ENCODE results near the gene LCN12.

The LCN12 gene

GRCh38 chr9:136974817-136975535, 22.9 kb downstream of the LCN12 start:
- no peak for DNase-seq

GRCh38 chr9:136975644-136976043, 23.6 kb downstream of the LCN12 start:
- no peak for DNase-seq

- DNase-seq = no peak
Observed at GRCh38 chr9:136977223-136977622, 25.1 kb downstream of the LCN12 start, which contains the start of gene PTGDS. Gene PTGDS, plus strand, starts transcription at chr9:136977504. Its CDS starts 75 bp downstream, at chr9:136977579.

GRCh38 chr9:136977649-136978072, 25.6 kb downstream of the LCN12 start:
- no peak for DNase-seq

GRCh38 chr9:136978073-136978864, 26.2 kb downstream of the LCN12 start:
- no peak for DNase-seq

- DNase-seq = no peak
Observed at GRCh38 chr9:136978865-136979544, 26.9 kb downstream of the LCN12 start.

- no peak for DNase-seq
Observed at GRCh38 chr9:136979769-136980587, 27.9 kb downstream of the LCN12 start.

GRCh38 chr9:136980669-136981478, 28.8 kb downstream of the LCN12 start:
- no peak for DNase-seq

GRCh38 chr9:136981588-136982231, 29.6 kb downstream of the LCN12 start:
- DNase-seq = no peak

GRCh38 chr9:136982232-136983051, 30.4 kb downstream of the LCN12 start, which contains the start of gene LCNL1:
Gene LCNL1, plus strand, starts transcription at chr9:136982993. Its CDS starts 594 bp downstream, at chr9:136983587.
- no peak for DNase-seq

GRCh38 chr9:136983167-136983566, 31.1 kb downstream of the LCN12 start:
- no peak for DNase-seq

GRCh38 chr9:136983656-136984314, 31.7 kb downstream of the LCN12 start:
- no peak for DNase-seq

- DNase-seq = no peak
Observed at GRCh38 chr9:136984464-136985026, 32.5 kb downstream of the LCN12 start.

- DNase-seq = no peak
Observed at GRCh38 chr9:136985027-136985602, 33.0 kb downstream of the LCN12 start.

- DNase-seq = no peak
Observed at GRCh38 chr9:136985853-136986252, 33.8 kb downstream of the LCN12 start.

GRCh38 chr9:136988872-136989271, 36.8 kb downstream of the LCN12 start:
- no peak for DNase-seq

- no peak for DNase-seq
Observed at GRCh38 chr9:136990242-136990911, 38.3 kb downstream of the LCN12 start.
